Lower lobe of right lung (tissue), 2 donors: ENCODE measurements around the gene PPIP5K2. TPM values are rescaled to one million over a fixed set of nuclear protein-coding genes. Genes with fewer than 3 reads are reported as not detected.
"Not testable (repeated sequence)": the region's sequence is repeated elsewhere in the genome, so short reads cannot be mapped to it uniquely, and the experiment has no call there.

Experiments
- ATAC-seq, 2 donors: fragments of 200-7000 bp; cut with Tn5 transposase; one replicate each; pipeline ENCODE4 v1.9.1; 2020 to 2022; ENCODE audit warnings: mild to moderate bottlenecking in 2 of 2, moderate library complexity in 2 of 2
- DNase-seq: peaks from one replicate; pipeline ENCODE4 v3.0.0-alpha.2; 2020
- H3K27ac ChIP-seq: fragments of 200-600 bp; one replicate; pipeline ENCODE4 v1.8.0; 2022
- H3K27me3 ChIP-seq: fragments of 200-600 bp; one replicate; pipeline ENCODE4 v1.8.0; 2022; ENCODE audit warnings: low read depth
- H3K36me3 ChIP-seq: fragments of 200-600 bp; one replicate; pipeline ENCODE4 v1.8.0; 2022; ENCODE audit warnings: mild to moderate bottlenecking
- H3K4me1 ChIP-seq: fragments of 200-600 bp; one replicate; pipeline ENCODE4 v1.8.0; 2022
- H3K4me3 ChIP-seq: fragments of 200-600 bp; one replicate; pipeline ENCODE4 v1.8.0; 2022; ENCODE audit warnings: mild to moderate bottlenecking
- H3K9me3 ChIP-seq: fragments of 200-600 bp; one replicate; pipeline ENCODE4 v1.8.0; 2022
- CTCF ChIP-seq: fragments of 200-600 bp; IDR thresholded peaks from one replicate; pipeline ENCODE4 v1.8.0; 2022; ENCODE audit warnings: antibody characterized with exemption, mild to moderate bottlenecking
- intact Hi-C: fragments of 100-400 bp; cut with DNase I; formaldehyde crosslinking; loops from one replicate; pipeline ENCODE4 v1.11.0; 2022
- total RNA-seq: library from RNA; stranded (reverse); fragmentation: NEBNext Ultra II Directional; extraction: Animal tissue kit (Norgen Biotek cat#: 25700); gene quantifications from one replicate; pipeline ENCODE4 v1.2.1, GENCODE V29; 2021
- donor health status: DM: no; HTN: yes; CAD: no; lungs with severe emphysema.

PPIP5K2 gene
- total RNA-seq, 1 donor from 2014 or later, result 62.2 TPM

GRCh38 chr5:103178167-103178566 lies 58.1 kb downstream of the PPIP5K2 start:
- Histone ChIP-seq H3K27ac (no peak overlapping the region), H3K4me1 (no peaks in the 10 kb centered on the region), H3K4me3 (no peak overlapping the region), H3K36me3 (peaks cover 83% of the 10 kb centered on the region), H3K27me3 (no peaks in the 10 kb centered on the region), H3K9me3 (no peaks in the 10 kb centered on the region)
- DNase-seq (no peak), ATAC-seq (no peak)
- intact Hi-C loops, result no loop called here
- TF ChIP-seq CTCF, result no peak

GRCh38 chr5:103186152-103186551 lies 66.1 kb downstream of the PPIP5K2 start:
- intact Hi-C loops, result no loop called here
- Histone ChIP-seq H3K4me1 (no peaks in the 10 kb centered on the region), H3K36me3 (peaks cover 84% of the 10 kb centered on the region), H3K9me3 (no peaks in the 10 kb centered on the region), H3K27me3 (no peaks in the 10 kb centered on the region), H3K4me3 (no peak overlapping the region), H3K27ac (no peak overlapping the region)
- TF ChIP-seq CTCF, result no peak
- DNase-seq (no peak), ATAC-seq (no peak)

DNA sequence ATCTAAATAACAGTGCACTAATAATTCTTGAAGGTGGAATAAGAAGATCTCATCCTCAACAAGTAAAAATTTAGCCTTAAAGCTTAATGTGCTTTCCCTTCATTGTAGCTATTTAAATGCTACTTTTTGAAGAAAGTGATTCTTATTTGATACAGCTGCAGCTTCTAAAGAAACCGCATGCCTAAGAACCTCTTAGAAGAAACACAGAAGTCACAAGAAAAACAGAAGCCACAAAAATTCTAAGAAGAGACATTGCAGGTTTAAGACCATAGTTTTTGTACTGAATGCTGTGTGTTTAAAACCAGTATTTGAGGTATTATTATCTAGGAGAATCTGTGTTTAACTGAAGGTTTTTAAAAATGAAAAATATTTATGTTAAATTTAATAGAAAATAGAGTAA lies 68.3 kb downstream of the PPIP5K2 start:
- Histone ChIP-seq H3K27ac (no peak overlapping the region), H3K27me3 (no peaks in the 10 kb centered on the region), H3K4me3 (no peak overlapping the region), H3K9me3 (no peaks in the 10 kb centered on the region), H3K4me1 (no peaks in the 10 kb centered on the region), H3K36me3 (peaks cover 81% of the 10 kb centered on the region)
- intact Hi-C loops, result no loop called here
- ATAC-seq, result no peak
- TF ChIP-seq CTCF, result no peak
- no peak for DNase-seq

DNA sequence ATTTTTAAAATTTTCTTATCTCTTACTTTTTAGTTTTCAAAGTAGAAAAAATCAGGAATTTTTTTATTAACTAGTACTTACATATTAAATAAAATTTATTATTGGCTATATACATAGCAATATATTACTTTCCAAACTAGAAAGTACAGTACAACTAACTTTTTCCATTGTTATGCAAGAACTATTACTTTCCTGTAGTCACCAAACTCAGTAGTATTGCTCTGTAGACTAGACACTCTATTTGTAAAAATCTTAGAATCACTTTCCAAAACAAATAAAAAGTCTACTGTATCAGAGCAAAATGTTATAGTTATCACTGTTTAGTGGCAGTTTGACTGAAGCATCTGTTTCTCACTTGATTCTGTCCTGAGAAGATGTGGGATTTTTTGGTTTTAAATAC lies 83.1 kb downstream of the PPIP5K2 start:
- Histone ChIP-seq H3K27me3 (no peaks in the 10 kb centered on the region), H3K36me3 (peaks cover 34% of the 10 kb centered on the region)

DNA sequence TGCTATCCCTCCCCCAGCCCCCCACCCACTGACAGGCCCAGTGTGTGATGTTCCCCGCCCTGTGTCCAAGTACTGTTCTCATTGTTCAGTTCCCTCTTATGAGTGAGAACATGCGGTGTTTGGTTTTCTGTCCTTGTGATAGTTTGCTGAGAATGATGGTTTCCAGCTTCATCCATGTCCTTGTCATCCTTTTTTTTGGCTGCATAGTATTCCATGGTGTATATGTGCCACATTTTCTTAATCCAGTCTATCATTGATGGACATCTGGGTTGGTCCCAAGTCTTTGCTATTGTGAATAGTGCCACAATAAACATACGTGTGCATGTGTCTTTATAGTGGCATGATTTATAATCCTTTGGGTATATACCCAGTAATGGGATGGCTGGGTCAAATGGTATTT lies 84.9 kb downstream of the PPIP5K2 start:
- H3K27me3 ChIP-seq, H3K9me3 ChIP-seq, ATAC-seq, H3K4me3 ChIP-seq, intact Hi-C loops, H3K27ac ChIP-seq, H3K4me1 ChIP-seq, DNase-seq: not testable (repeated sequence)
- peaks cover 33% of the 10 kb centered on the region for H3K36me3 ChIP-seq

More for the DNA sequence above, 83.1 kb downstream of the PPIP5K2 start:
- Histone ChIP-seq H3K27ac (no peak overlapping the region), H3K4me3 (no peak overlapping the region), H3K4me1 (no peaks in the 10 kb centered on the region), H3K9me3 (no peaks in the 10 kb centered on the region)
- no peak for TF ChIP-seq CTCF
- intact Hi-C loops, result no loop called here
- ATAC-seq (no peak), DNase-seq (no peak)

DNA sequence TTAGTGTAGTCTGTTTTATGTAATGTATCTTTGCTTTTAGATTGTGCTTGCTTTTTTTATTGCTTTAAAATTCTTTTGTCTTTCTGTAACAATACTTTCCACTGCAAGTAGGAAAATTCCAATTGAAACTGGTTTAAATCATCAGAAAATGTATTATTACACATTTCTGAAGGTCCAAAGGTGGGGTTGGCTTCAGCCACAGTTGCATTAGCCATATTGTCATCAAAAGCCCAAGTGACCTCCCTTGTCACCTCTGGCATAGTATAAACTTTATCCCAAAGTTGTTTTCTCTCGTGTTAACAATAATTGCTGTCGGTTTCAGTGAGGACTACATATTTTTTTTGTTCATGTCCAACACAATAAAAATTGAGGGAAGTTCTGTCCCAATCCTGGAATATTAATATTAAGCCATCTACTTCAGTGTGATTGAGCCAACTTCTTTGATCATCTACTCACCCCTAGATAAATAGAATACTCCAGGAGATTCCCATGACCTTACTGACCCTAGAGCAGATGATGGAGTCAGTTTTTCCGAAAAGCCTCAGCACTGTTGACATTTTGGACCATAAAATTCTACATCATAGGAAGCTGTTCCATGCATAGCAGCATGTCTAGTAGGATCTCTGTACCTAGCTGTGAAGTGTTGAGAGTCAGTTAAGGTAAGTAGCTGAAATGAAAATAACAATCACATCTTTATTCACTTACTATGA lies 86.0 kb downstream of the PPIP5K2 start:
- Histone ChIP-seq H3K4me1 (no peaks in the 10 kb centered on the region), H3K9me3 (no peaks in the 10 kb centered on the region), H3K27ac (no peak overlapping the region), H3K4me3 (no peak overlapping the region), H3K36me3 (peaks cover 21% of the 10 kb centered on the region), H3K27me3 (no peaks in the 10 kb centered on the region)
- DNase-seq (no peak), ATAC-seq (no peak)
- TF ChIP-seq CTCF, result no peak
- intact Hi-C loops, result no loop called here
